GM12878 (cell line): ENCODE measurements around the gene C20orf144. TPM values are rescaled to one million over a fixed set of nuclear protein-coding genes. Genes with fewer than 3 reads are reported as not detected.

Experiments used
- ATAC-seq: fragments of 200-7000 bp; cut with Tn5 transposase; 3 replicates; pipeline ENCODE4 v1.9.1; 2020; ENCODE audit warnings: mild to moderate bottlenecking, moderate library complexity
- BruUV-seq: library from RNA; stranded (reverse); fragments of 400-500 nt; replicated peaks from 2 replicates; lab custom pipeline; 2021; lab: Mats Ljungman, UMichigan
- CTCF ChIA-PET: fragments of 300-600 bp; sonication (Branson Sonifier 250); formaldehyde crosslinking; extraction: SDS; loops from one replicate; lab custom pipeline; 2021; ENCODE audit warnings: inconsistent platforms; lab: Yijun Ruan, JAX
- POLR2A ChIA-PET: fragments of 350-600 bp; formaldehyde crosslinking; extraction: SDS; loops from one replicate; lab custom pipeline; 2021; ENCODE audit warnings: inconsistent platforms; lab: Charles Lee
- RAD21 ChIA-PET: fragments of 300-600 bp; sonication (Branson Sonifier 250); formaldehyde crosslinking; loops from one replicate; lab custom pipeline; 2023; ENCODE audit warnings: antibody characterized with exemption; ENCODE audit not compliant: unreplicated experiment; lab: Charles Lee
- SMC1A ChIA-PET: fragments of 300-600 bp; sonication (Branson Sonifier 250); formaldehyde crosslinking; loops from one replicate; lab custom pipeline; 2023; ENCODE audit not compliant: unreplicated experiment, uncharacterized antibody; lab: Charles Lee
- DNase-seq: peaks from one replicate; pipeline ENCODE4 v3.0.0-alpha.2; 2011; ENCODE audit warnings: low read depth, low spot score
- FAIRE-seq: peaks from 3 replicates; lab custom pipeline; 2011; peaks lifted over from hg19 to GRCh38; lab: Jason Lieb, UNC
- H2AFZ ChIP-seq: 2 replicates; pipeline ENCODE4 v1.6.0; 2011; ENCODE audit warnings: low read depth, low read length, control low read depth; ENCODE audit not compliant: control insufficient read depth
- H3K27ac ChIP-seq: 2 replicates; pipeline ENCODE4 v1.5.1; 2011; ENCODE audit warnings: control low read depth; ENCODE audit not compliant: control insufficient read depth, insufficient read depth
- H3K27me3 ChIP-seq, 2 experiments: replicated peaks in 1 of 2; 2 replicates each; pipeline versions ENCODE4 v1.6.0 to v1.6.1; 2011; ENCODE audit warnings: low read length in 1 of 2; ENCODE audit not compliant: control insufficient read depth in 2 of 2, insufficient read depth in 2 of 2
- H3K36me3 ChIP-seq, 2 experiments: 2 replicates each; pipeline ENCODE4 v1.5.1; 2011; ENCODE audit warnings: low read length in 1 of 2; ENCODE audit not compliant: control insufficient read depth in 2 of 2, insufficient read depth in 2 of 2
- H3K4me1 ChIP-seq: 2 replicates; pipeline ENCODE4 v1.6.1; 2011; ENCODE audit warnings: mild to moderate bottlenecking, low read length, moderate library complexity, mixed read lengths; ENCODE audit not compliant: control insufficient read depth, insufficient read depth
- H3K4me2 ChIP-seq: 2 replicates; pipeline ENCODE4 v1.6.0; 2011; ENCODE audit warnings: control low read depth; ENCODE audit not compliant: control insufficient read depth, insufficient read depth
- H3K4me3 ChIP-seq: fragments of 200-600 bp; sonication (generic); 2 replicates; pipeline ENCODE4 v1.5.1; 2016
- H3K79me2 ChIP-seq: 2 replicates; pipeline ENCODE4 v1.6.0; 2011; ENCODE audit warnings: low read length; ENCODE audit not compliant: control insufficient read depth, insufficient read depth
- H3K9ac ChIP-seq: 2 replicates; pipeline ENCODE4 v1.8.0; 2011; ENCODE audit warnings: low read length, control low read depth, mixed read lengths; ENCODE audit not compliant: control insufficient read depth, insufficient read depth
- H3K9me3 ChIP-seq: replicated peaks from 3 replicates; pipeline ENCODE4 v1.5.1; 2011; ENCODE audit warnings: mild to moderate bottlenecking, low read length; ENCODE audit not compliant: control insufficient read depth, insufficient read depth
- H4K20me1 ChIP-seq: 2 replicates; pipeline ENCODE4 v1.6.0; 2011; ENCODE audit not compliant: control insufficient read depth, insufficient read depth
- ATF3 ChIP-seq: IDR thresholded peaks from 2 replicates; pipeline ENCODE4 v1.6.1; 2011; ENCODE audit warnings: low read depth, mild to moderate bottlenecking, low read length, moderate library complexity, borderline replicate concordance; ENCODE audit errors: extremely low read depth
- CBX3 ChIP-seq: fragments of 200-600 bp; sonication (generic); IDR thresholded peaks from 2 replicates; pipeline ENCODE4 v1.6.1; 2016; ENCODE audit warnings: low read depth, borderline replicate concordance
- CHD1 ChIP-seq: IDR thresholded peaks from 2 replicates; pipeline ENCODE4 v1.6.1; 2012; ENCODE audit warnings: low read depth, low read length, improper control_type of control experiment
- E2F8 ChIP-seq: fragments of 450-650 bp; IDR thresholded peaks from 2 replicates; pipeline ENCODE4 v1.6.1; 2018; ENCODE audit warnings: mild to moderate bottlenecking, low read depth, moderate library complexity; ENCODE audit not compliant: partially characterized antibody
- IKZF2 ChIP-seq, 2 experiments: fragments of 450-650 bp; IDR thresholded peaks; 2 replicates each; pipeline ENCODE4 v1.6.1; 2017; ENCODE audit warnings: mild to moderate bottlenecking in 2 of 2, moderate library complexity in 2 of 2
- IRF5 ChIP-seq: fragments of 450-650 bp; IDR thresholded peaks from 2 replicates; pipeline ENCODE4 v1.6.1; 2017; ENCODE audit warnings: borderline replicate concordance
- NFXL1 ChIP-seq: fragments of 450-650 bp; IDR thresholded peaks from 2 replicates; pipeline ENCODE4 v1.6.1; 2017; ENCODE audit warnings: antibody characterized with exemption, mild to moderate bottlenecking, borderline replicate concordance
- NFYA ChIP-seq: IDR thresholded peaks from 2 replicates; pipeline ENCODE4 v1.6.1; 2011; ENCODE audit warnings: low read depth, mild to moderate bottlenecking, low read length, improper control_type of control experiment, borderline replicate concordance
- POU2F2 ChIP-seq: IDR thresholded peaks from 3 replicates; pipeline ENCODE4 v1.6.1; 2011; ENCODE audit warnings: low read depth, mild to moderate bottlenecking, low read length, borderline replicate concordance
- ZNF592 ChIP-seq: fragments of 450-650 bp; IDR thresholded peaks from 2 replicates; pipeline ENCODE4 v1.6.1; 2017; ENCODE audit warnings: mild to moderate bottlenecking, moderate library complexity
- WGBS: methylation state at CpG from one replicate; pipeline ENCODE4 v1.1.6; 2016; ENCODE audit warnings: low lambda C conversion rate; ENCODE audit not compliant: insufficient replicate concordance, insufficient coverage; ENCODE audit errors: missing lambda C conversion rate; 5-methylcytosine and 5-hydroxymethylcytosine counted together
- in situ Hi-C: fragments of 300-500 bp; cut with MboI; formaldehyde crosslinking; loops from 9 replicates; pipeline ENCODE4 v1.14.3; 2018; ENCODE audit warnings: mixed read lengths
- intact Hi-C: fragments of 100-400 bp; cut with micrococcal nuclease; formaldehyde crosslinking; loops from one replicate; pipeline ENCODE4 v1.14.2; 2022; ENCODE audit not compliant: unreplicated experiment
- polyA plus RNA-seq, 11 experiments: library from polyadenylated mRNA; depleted of rRNA in 4 of 11; unstranded in 6 of 11; stranded (reverse) in 5 of 11; fragments of >200 nt; fragmentation: Nextera tagmentation in 4 of 11; fragmentation: Illumina TruSeq in 1 of 11; extraction: Ambion mirVana in 4 of 11; extraction: Trizol in 1 of 11; gene quantifications; 1 replicate in 1 of 11; 2 replicates in 10 of 11; pipeline versions ENCODE4 v1.2.1 to v1.2.3, GENCODE V29; 2011 to 2016; ENCODE audit warnings: inconsistent platforms in 2 of 11, missing spikeins in 2 of 11, low read depth in 1 of 11
- total RNA-seq, 4 experiments: library from RNA; depleted of rRNA in 3 of 4; stranded (reverse); fragments of >200 nt in 3 of 4; fragmentation: Illumina TruSeq in 1 of 4; extraction: Trizol in 1 of 4; gene quantifications; 2 replicates each; pipeline versions ENCODE4 v1.2.1 to v1.2.3, GENCODE V29; 2013 to 2021

C20orf144 gene
- total and polyA plus RNA-seq, 10 of the 15 experiments (the other 5 are each of a cell fraction or from before 2014, with no cell fraction given): 0.04 to 0.62 (median 0.23) TPM; not detected in 2

- no peaks in the 10 kb centered on the region for H3K9me3 ChIP-seq
- no peak overlapping the region for H3K4me3 ChIP-seq
- in situ Hi-C loops (loop anchor here (5.0 kb wide), 1 partner anchor 199 kb away; no protein-coding TSS in a partner anchor), intact Hi-C loops (loop anchor here (5.0 kb wide), 1 partner anchor 134 kb away; no protein-coding TSS in a partner anchor)
- no peak overlapping the region for H3K4me2 ChIP-seq
- peaks cover 38% of the 10 kb centered on the region for H3K4me1 ChIP-seq
- H3K27ac ChIP-seq: no peak overlapping the region
- H2AFZ ChIP-seq: no peak overlapping the region
- no peak for ATAC-seq
- 97% methylated on average over 10 of the region's 10 CpGs for WGBS
- H3K36me3 ChIP-seq: no peaks in the 10 kb centered on the region
- H3K9ac ChIP-seq: no peak overlapping the region
- no peak for FAIRE-seq
- ChIA-PET POLR2A (no interaction called here), CTCF (interaction anchor here (1.1 to 5.6 kb wide), 3 partner anchors 17 to 194 kb away, joined by 4 to 41 read pairs (median 17); partner anchors contain the start of genes ACTL10 and CBFA2T2), RAD21 (interaction anchor here (2.7 to 3.6 kb wide), 2 partner anchors 13 to 17 kb away, joined by 10 to 13 read pairs; partner anchors contain the start of gene ACTL10), SMC1A (no interaction called here)
- no peak for DNase-seq
- no TSS peak for BruUV-seq
- H4K20me1 ChIP-seq: peaks cover 4% of the 10 kb centered on the region; the same call in 1 of the 2 replicates
- H3K27me3 ChIP-seq: peaks cover 0 to 2% of the 10 kb centered on the region in 2 experiments; a peak in 2 of 4 replicates
- H3K79me2 ChIP-seq: no peaks in the 10 kb centered on the region
- no peak for TF ChIP-seq POU2F2
- no peak for TF ChIP-seq CBX3
- no peak for TF ChIP-seq CHD1
- TF ChIP-seq IKZF2 (IDR thresholded peaks at IDR 0.05): no peak
- no peak for TF ChIP-seq NFYA
- no peak for TF ChIP-seq IRF5
- TF ChIP-seq E2F8: no peak
- no peak for TF ChIP-seq ATF3
- no peak for TF ChIP-seq ZNF592
- no peak for TF ChIP-seq NFXL1
Measured at GRCh38 chr20:33650753-33651561, 11.2 kb upstream of the C20orf144 start.
